BLaER1 treated with 17β-estradiol and CSF1 and Interleukin-3, amounts not matched to agents 10 nM and 100 nM (cell line): ENCODE data around the gene IMPDH2.

Experiments used
- H3K27ac ChIP-seq, 11 experiments: shearing (Covaris generic); formaldehyde crosslinking; 2 replicates each; pipeline ENCODE4 v1.8.1; 2022
- H3K27me3 ChIP-seq, 11 experiments: shearing (Covaris generic); formaldehyde crosslinking; 2 replicates each; pipeline ENCODE4 v1.8.1; 2022
- H3K36me3 ChIP-seq, 11 experiments: shearing (Covaris generic); formaldehyde crosslinking; 2 replicates each; pipeline ENCODE4 v1.8.1; 2022
- H3K4me1 ChIP-seq, 10 experiments: shearing (Covaris generic); formaldehyde crosslinking; 2 replicates each; pipeline ENCODE4 v1.8.1; 2022
- H3K4me2 ChIP-seq, 11 experiments: shearing (Covaris generic); formaldehyde crosslinking; 2 replicates each; pipeline ENCODE4 v1.8.1; 2022
- H3K4me3 ChIP-seq, 10 experiments: shearing (Covaris generic); formaldehyde crosslinking; 2 replicates each; pipeline ENCODE4 v1.8.1; 2022
- H3K9ac ChIP-seq, 11 experiments: shearing (Covaris generic); formaldehyde crosslinking; 2 replicates each; pipeline ENCODE4 v1.8.1; 2022
- H3K9me3 ChIP-seq, 11 experiments: shearing (Covaris generic); formaldehyde crosslinking; replicated peaks in 1 of 11; 2 replicates each; pipeline ENCODE4 v1.8.1; 2022
- H4K20me1 ChIP-seq, 11 experiments: shearing (Covaris generic); formaldehyde crosslinking; 2 replicates each; pipeline ENCODE4 v1.8.1; 2022
- Cebpa-rat ChIP-seq, 11 experiments: shearing (Covaris generic); IDR thresholded peaks; 2 replicates each; pipeline ENCODE4 v1.8.1; 2022

The IMPDH2 gene

DNA sequence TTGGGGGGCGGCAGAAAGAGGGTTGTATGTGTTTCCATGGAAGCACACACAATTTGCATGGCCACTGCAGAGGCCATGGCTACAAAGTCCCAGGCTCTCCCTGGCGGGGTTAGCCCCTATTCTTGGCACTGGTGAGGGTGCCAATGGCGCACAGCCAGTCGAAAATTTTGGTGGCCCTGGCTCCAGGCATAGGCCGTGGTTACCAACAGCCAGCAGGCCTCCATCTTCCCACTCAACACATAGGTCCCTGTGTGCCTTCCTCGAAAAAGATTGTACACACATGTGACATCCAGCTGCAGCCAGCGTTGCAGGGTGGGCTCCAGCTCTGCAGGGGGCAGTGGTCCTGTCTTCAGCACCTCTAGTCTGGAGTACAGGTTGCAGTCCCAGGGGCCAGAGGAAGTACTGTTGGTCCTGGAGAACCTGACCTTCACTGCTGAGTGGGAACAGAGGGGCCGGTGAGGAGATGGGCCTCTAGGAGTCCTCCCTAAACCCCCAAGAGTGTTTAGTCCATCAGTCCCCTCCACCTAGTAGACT is 32.0 kb downstream of the IMPDH2 start:
- H3K36me3 ChIP-seq, result peaks cover 0 to 20% (median 0%) of the 10 kb centered on the region in 11 experiments; a peak in 4 of 22 replicates
- H3K4me2 ChIP-seq, result no peak overlapping the region
- peaks cover 0 to 7% (median 0%) of the 10 kb centered on the region in 11 experiments; a peak in 1 of 22 replicates for H4K20me1 ChIP-seq
- H3K9me3 ChIP-seq, result no peaks in the 10 kb centered on the region
- TF ChIP-seq Cebpa-rat (IDR thresholded peaks at IDR 0.05), result no peak
- H3K27me3 ChIP-seq, result no peaks in the 10 kb centered on the region
- no peak overlapping the region for H3K27ac ChIP-seq
- H3K4me1 ChIP-seq, result peaks cover 11 to 22% (median 18%) of the 10 kb centered on the region in 10 experiments
- no peak overlapping the region for H3K9ac ChIP-seq
- no peak overlapping the region for H3K4me3 ChIP-seq

DNA sequence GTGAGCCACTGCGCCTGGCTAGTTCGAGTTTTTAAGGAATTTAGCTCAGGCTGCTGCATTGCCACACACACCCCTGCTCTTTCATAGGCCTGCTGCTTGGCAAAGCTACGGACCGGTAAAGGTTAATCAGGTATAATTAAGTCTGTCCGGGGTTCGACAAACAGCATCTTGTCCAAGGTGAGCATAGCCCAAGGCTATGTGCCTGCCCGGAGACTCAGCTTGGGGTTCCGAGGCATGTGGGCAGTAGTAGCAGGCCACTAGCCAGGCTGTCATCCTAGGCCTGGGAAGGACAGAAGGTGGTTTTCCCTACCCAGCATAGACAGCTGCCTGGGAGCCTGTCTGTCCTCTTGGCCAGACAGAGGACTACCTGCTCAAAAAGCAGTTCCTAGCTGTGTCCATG is 32.6 kb downstream of the IMPDH2 start:
- peaks cover 0 to 7% (median 0%) of the 10 kb centered on the region in 11 experiments; a peak in 1 of 22 replicates for H4K20me1 ChIP-seq
- H3K36me3 ChIP-seq, result peaks cover 0 to 20% (median 0%) of the 10 kb centered on the region in 11 experiments; a peak in 4 of 22 replicates
- peaks cover 0 to 3% (median 0%) of the 10 kb centered on the region in 11 experiments; a peak in 3 of 22 replicates for H3K27me3 ChIP-seq
- H3K4me1 ChIP-seq, result peaks cover 13 to 27% (median 23%) of the 10 kb centered on the region in 10 experiments
- no peak for TF ChIP-seq Cebpa-rat (IDR thresholded peaks at IDR 0.05)
- no peak overlapping the region for H3K27ac ChIP-seq
- H3K4me3 ChIP-seq, result no peak overlapping the region
- no peak overlapping the region for H3K4me2 ChIP-seq
- no peak overlapping the region for H3K9ac ChIP-seq
- H3K9me3 ChIP-seq, result no peaks in the 10 kb centered on the region

DNA sequence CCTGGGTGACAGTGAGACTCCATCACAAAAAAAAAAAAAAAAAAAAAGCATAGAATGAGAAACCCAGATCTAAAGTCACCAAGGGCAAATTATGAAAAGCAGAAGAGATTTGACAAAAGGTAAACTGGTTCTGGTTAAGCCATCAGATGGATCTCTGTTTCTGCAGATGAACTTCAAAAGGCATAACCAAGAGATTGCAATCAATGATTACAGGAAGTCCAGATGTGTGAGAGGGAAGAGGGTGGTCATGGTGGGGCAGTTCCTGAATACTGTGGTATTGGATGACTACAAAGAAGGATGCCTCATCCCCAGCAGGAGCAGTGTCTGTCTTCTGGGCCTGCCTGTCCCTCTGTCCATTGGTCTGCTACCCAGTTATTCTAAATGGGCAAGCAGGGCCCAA is 35.4 kb downstream of the IMPDH2 start:
- no peak overlapping the region for H3K4me3 ChIP-seq
- no peak overlapping the region for H3K27ac ChIP-seq
- H3K9ac ChIP-seq, result peak overlapping the region in 1 of 11 experiments; percentile 7; a peak in 1 of 22 replicates
- TF ChIP-seq Cebpa-rat (IDR thresholded peaks at IDR 0.05), result no peak
- H3K4me2 ChIP-seq, result peak overlapping the region; percentile 8 to 63 (median 41); a peak in 20 of 22 replicates
- peaks cover 33 to 52% (median 47%) of the 10 kb centered on the region in 10 experiments for H3K4me1 ChIP-seq
- peaks cover 0 to 29% (median 16%) of the 10 kb centered on the region in 11 experiments; a peak in 15 of 22 replicates for H3K27me3 ChIP-seq
- peaks cover 0 to 7% (median 0%) of the 10 kb centered on the region in 11 experiments; a peak in 1 of 22 replicates for H4K20me1 ChIP-seq
- H3K36me3 ChIP-seq, result peaks cover 0 to 20% (median 0%) of the 10 kb centered on the region in 11 experiments; a peak in 4 of 22 replicates
- no peaks in the 10 kb centered on the region for H3K9me3 ChIP-seq

DNA sequence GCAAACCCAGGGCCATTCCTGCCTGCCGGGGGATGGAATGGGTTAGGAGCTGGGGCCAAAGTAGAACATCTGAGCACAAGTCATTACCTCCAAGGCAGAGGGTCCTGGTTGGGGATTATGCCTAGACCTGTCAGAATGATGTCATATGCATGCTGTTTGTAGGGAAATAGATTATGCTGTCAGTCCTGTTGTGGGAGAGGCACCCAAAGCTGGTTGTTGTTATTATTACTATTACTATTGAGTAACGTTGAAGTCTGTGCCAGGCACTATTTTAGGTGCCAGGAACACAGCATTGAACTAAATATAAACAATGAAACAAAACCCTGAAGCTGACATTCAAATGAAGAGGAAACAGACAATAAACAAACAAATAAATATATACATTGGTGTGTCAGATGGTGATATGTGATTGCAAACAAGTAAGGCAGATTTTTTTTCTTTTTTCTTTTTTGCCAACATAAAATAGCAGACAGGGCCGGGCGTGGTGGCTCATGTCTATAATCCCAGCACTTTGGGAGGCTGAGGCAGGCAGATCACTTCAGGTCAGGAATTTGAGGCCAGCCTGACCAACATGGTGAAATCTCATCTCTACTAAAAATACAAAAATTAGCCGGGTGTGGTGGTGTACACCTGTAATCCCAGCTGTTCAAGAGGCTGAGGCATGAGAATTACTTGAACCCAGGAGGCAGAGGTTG is 37.2 kb downstream of the IMPDH2 start:
- Histone ChIP-seq H3K4me3 (peak overlapping the region in 3 of 10 experiments; percentile 79 to 85 (median 80); a peak in 1 of 20 replicates), H3K4me1 (peaks cover 37 to 61% (median 53%) of the 10 kb centered on the region in 10 experiments), H4K20me1 (peaks cover 0 to 4% (median 0%) of the 10 kb centered on the region in 11 experiments; a peak in 2 of 22 replicates), H3K9me3 (no peaks in the 10 kb centered on the region), H3K27ac (no peak overlapping the region), H3K27me3 (peaks cover 0 to 29% (median 16%) of the 10 kb centered on the region in 11 experiments; a peak in 15 of 22 replicates), H3K36me3 (peaks cover 0 to 16% (median 2%) of the 10 kb centered on the region in 11 experiments; a peak in 4 of 22 replicates), H3K9ac (peak overlapping the region in 3 of 11 experiments; percentile 83 to 88 (median 85); a peak in 5 of 22 replicates), H3K4me2 (peak overlapping the region; percentile 94 to 100 (median 99))
- TF ChIP-seq Cebpa-rat (IDR thresholded peaks at IDR 0.05), result no peak

DNA sequence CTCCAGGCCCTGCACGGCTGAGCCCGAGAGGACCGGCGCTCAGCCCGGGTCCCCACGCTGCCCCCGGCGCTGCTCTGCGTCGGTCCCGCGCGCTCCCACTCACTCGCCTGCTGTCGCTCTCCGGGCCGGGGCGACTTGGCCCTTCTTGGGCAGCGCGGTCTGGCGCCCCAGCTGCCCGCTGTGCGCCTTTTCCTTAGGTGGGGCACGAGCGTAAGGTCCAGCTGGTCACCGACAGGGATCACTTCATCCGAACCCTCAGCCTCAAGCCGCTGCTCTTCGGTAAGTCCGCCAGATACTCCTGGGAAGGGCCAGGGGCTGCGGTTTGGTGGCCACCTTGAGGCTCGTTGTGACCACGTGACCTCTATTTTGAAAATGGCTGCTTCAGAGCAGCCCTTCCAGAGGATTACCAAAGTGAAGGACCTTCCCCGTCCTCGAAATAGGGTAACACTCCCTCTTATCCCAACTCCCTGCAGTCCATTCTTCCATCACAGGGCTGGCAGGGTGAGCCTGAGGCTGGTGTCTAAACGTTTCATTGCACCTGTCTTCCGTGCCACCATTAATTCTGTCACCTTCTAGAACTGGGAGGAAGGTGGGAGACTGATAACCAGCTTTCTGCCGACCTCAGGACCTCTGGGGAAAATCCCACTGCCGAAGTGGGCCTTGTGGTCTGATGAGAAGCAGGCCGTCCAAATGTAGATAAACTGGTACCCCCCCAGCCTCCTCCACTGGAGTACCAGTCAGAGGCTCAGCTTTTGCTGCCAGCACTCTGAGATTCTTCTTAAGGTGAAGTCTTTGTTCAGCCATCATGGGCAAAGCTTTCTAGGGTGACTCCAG is 38.3 kb downstream of the IMPDH2 start:
- H3K36me3 ChIP-seq, result peaks cover 0 to 14% (median 5%) of the 10 kb centered on the region in 11 experiments; a peak in 12 of 22 replicates
- peaks cover 37 to 61% (median 53%) of the 10 kb centered on the region in 10 experiments for H3K4me1 ChIP-seq
- peaks cover 0 to 29% (median 16%) of the 10 kb centered on the region in 11 experiments; a peak in 15 of 22 replicates for H3K27me3 ChIP-seq
- peak overlapping the region; percentile 72 to 88 (median 78) for H3K4me3 ChIP-seq
- TF ChIP-seq Cebpa-rat (IDR thresholded peaks at IDR 0.05), result no peak
- peak overlapping the region; percentile 94 to 100 (median 99) for H3K4me2 ChIP-seq
- H3K9ac ChIP-seq, result peak overlapping the region; percentile 79 to 88 (median 84)
- H3K9me3 ChIP-seq, result no peaks in the 10 kb centered on the region
- H4K20me1 ChIP-seq, result peaks cover 0 to 15% (median 0%) of the 10 kb centered on the region in 11 experiments; a peak in 2 of 22 replicates
- peak overlapping the region; percentile 69 to 88 (median 83); a peak in 21 of 22 replicates for H3K27ac ChIP-seq

DNA sequence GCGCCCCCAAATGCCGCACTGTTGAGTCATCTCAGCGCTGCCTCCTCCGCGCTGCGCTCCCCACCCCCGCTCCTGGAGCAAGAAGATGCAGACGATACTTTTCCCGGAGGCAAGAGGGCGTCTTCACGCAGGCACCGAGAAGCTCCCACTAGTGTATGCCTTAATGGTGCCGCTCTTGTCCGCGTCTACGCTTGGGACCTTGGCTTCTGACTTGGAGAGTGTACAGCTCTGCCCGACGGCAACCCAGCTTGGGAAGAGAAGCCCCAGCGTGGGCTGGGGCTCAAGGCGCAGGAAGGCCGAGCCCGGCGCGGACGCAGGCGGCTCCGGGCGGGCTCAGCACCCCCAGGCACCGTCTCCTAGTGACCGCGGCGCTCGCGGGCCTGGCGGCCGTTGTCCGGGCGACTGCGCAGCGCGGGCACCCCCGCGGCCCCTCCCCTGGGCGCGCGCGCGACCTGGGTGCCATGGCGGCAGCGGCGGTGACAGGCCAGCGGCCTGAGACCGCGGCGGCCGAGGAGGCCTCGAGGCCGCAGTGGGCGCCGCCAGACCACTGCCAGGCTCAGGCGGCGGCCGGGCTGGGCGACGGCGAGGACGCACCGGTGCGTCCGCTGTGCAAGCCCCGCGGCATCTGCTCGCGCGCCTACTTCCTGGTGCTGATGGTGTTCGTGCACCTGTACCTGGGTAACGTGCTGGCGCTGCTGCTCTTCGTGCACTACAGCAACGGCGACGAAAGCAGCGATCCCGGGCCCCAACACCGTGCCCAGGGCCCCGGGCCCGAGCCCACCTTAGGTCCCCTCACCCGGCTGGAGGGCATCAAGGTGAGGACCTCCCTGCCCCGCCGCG is 39.2 kb downstream of the IMPDH2 start, which contains the start of gene P4HTM:
P4HTM (plus strand) TSS at position 446 of the 840 bp plus-strand sequence; CDS start at position 462, 16 bp downstream.
- peak in 1 of 11 experiments; percentile 68; a peak in 2 of 22 replicates for TF ChIP-seq Cebpa-rat (IDR thresholded peaks at IDR 0.05)
- H4K20me1 ChIP-seq, result peaks cover 0 to 21% (median 3%) of the 10 kb centered on the region in 11 experiments; a peak in 6 of 22 replicates
- H3K9ac ChIP-seq, result peak within 1 kb of the TSS; percentile 79 to 88 (median 84)
- peak within 1 kb of the TSS; percentile 69 to 88 (median 83) for H3K27ac ChIP-seq
- no peaks in the 10 kb centered on the region for H3K9me3 ChIP-seq
- H3K27me3 ChIP-seq, result peaks cover 0 to 29% (median 16%) of the 10 kb centered on the region in 11 experiments; a peak in 15 of 22 replicates
- peak within 1 kb of the TSS; percentile 72 to 88 (median 78) for H3K4me3 ChIP-seq
- peaks cover 0 to 22% (median 13%) of the 10 kb centered on the region in 11 experiments; a peak in 16 of 22 replicates for H3K36me3 ChIP-seq
- H3K4me2 ChIP-seq, result peak within 1 kb of the TSS; percentile 94 to 100 (median 99)
- H3K4me1 ChIP-seq, result peaks cover 38 to 62% (median 54%) of the 10 kb centered on the region in 10 experiments

- peaks cover 0 to 29% (median 11%) of the 10 kb centered on the region in 11 experiments; a peak in 8 of 22 replicates for H4K20me1 ChIP-seq
- peaks cover 45 to 67% (median 51%) of the 10 kb centered on the region in 10 experiments for H3K4me1 ChIP-seq
- H3K4me3 ChIP-seq, result peak overlapping the region; percentile 72 to 88 (median 78)
- peak overlapping the region; percentile 69 to 88 (median 83); a peak in 21 of 22 replicates for H3K27ac ChIP-seq
- H3K9ac ChIP-seq, result peak overlapping the region; percentile 79 to 88 (median 84)
- H3K4me2 ChIP-seq, result peak overlapping the region; percentile 94 to 100 (median 99)
- H3K27me3 ChIP-seq, result peaks cover 0 to 29% (median 16%) of the 10 kb centered on the region in 11 experiments; a peak in 15 of 22 replicates
- peaks cover 4 to 30% (median 19%) of the 10 kb centered on the region in 11 experiments for H3K36me3 ChIP-seq
- no peaks in the 10 kb centered on the region for H3K9me3 ChIP-seq
- no peak; a peak in 1 of 22 replicates for TF ChIP-seq Cebpa-rat (IDR thresholded peaks at IDR 0.05)
Observed at GRCh38 chr3:48989126-48989795, 39.9 kb downstream of the IMPDH2 start.
